GM23338 (cell line): Measurements from ENCODE around the gene GAL3ST1. TPM values are rescaled to one million over a fixed set of nuclear protein-coding genes. Genes with fewer than 3 reads are reported as not detected.

Experiments used
- ATAC-seq: fragments of 200-7000 bp; cut with Tn5 transposase; 3 replicates; pipeline ENCODE4 v1.9.1; 2020
- DNase-seq: peaks from one replicate; pipeline ENCODE4 v3.0.0-alpha.2; 2015; ENCODE audit warnings: low spot score
- H2AFZ ChIP-seq: fragments of 200-600 bp; sonication (generic); 2 replicates; pipeline ENCODE4 v1.8.0; 2016; ENCODE audit warnings: antibody characterized with exemption, mild to moderate bottlenecking, moderate library complexity
- H3F3A ChIP-seq: fragments of 200-600 bp; sonication (generic); replicated peaks from 2 replicates; pipeline ENCODE4 v1.8.0; 2017; ENCODE audit warnings: antibody characterized with exemption, mixed run types, low read depth
- H3K27ac ChIP-seq: fragments of 200-600 bp; sonication (generic); 2 replicates; pipeline ENCODE4 v1.6.1; 2016; ENCODE audit warnings: low read depth
- H3K27me3 ChIP-seq: fragments of 200-600 bp; sonication (generic); 2 replicates; pipeline ENCODE4 v1.8.0; 2016; ENCODE audit warnings: mild to moderate bottlenecking, mixed run types, moderate library complexity; ENCODE audit not compliant: insufficient read depth
- H3K36me3 ChIP-seq: fragments of 200-600 bp; sonication (generic); 2 replicates; pipeline ENCODE4 v1.8.0; 2016; ENCODE audit warnings: mild to moderate bottlenecking; ENCODE audit not compliant: insufficient read depth
- H3K4me1 ChIP-seq: fragments of 200-600 bp; sonication (generic); 2 replicates; pipeline ENCODE4 v1.8.0; 2016; ENCODE audit warnings: mild to moderate bottlenecking, moderate library complexity; ENCODE audit not compliant: insufficient read depth
- H3K4me2 ChIP-seq: fragments of 200-600 bp; sonication (generic); 2 replicates; pipeline ENCODE4 v1.7.1; 2017; ENCODE audit warnings: mixed run types
- H3K4me3 ChIP-seq: fragments of 200-600 bp; sonication (generic); 2 replicates; pipeline ENCODE4 v1.6.1; 2016; ENCODE audit warnings: mixed run types
- H3K79me2 ChIP-seq: fragments of 200-600 bp; sonication (generic); replicated peaks from 2 replicates; pipeline ENCODE4 v1.8.0; 2017; ENCODE audit warnings: mild to moderate bottlenecking; ENCODE audit not compliant: insufficient read depth
- H3K9me2 ChIP-seq: fragments of 200-600 bp; sonication (generic); 2 replicates; pipeline ENCODE4 v1.8.0; 2017; ENCODE audit not compliant: insufficient read depth
- H4K20me1 ChIP-seq: fragments of 200-600 bp; sonication (generic); replicated peaks from 2 replicates; pipeline ENCODE4 v1.8.0; 2017; ENCODE audit warnings: mild to moderate bottlenecking; ENCODE audit not compliant: insufficient read depth
- H3K27ac Mint-ChIP-seq: 2 replicates; pipeline ENCODE4 v1.8.0; 2020; ENCODE audit warnings: inconsistent platforms, mild to moderate bottlenecking, moderate library complexity, mixed read lengths
- H3K27me3 Mint-ChIP-seq: 3 replicates; pipeline ENCODE4 v1.8.0; 2022; ENCODE audit warnings: low read depth, mild to moderate bottlenecking, moderate library complexity, mixed read lengths, inconsistent platforms; ENCODE audit not compliant: insufficient read depth, poor library complexity
- H3K36me3 Mint-ChIP-seq: 3 replicates; pipeline ENCODE4 v1.8.0; 2021; ENCODE audit warnings: low read depth, mild to moderate bottlenecking, inconsistent platforms, moderate library complexity, mixed read lengths
- H3K4me1 Mint-ChIP-seq: 3 replicates; pipeline ENCODE4 v1.8.0; 2020; ENCODE audit warnings: mild to moderate bottlenecking, inconsistent platforms, mixed read lengths
- H3K4me3 Mint-ChIP-seq: 3 replicates; pipeline ENCODE4 v1.8.0; 2021; ENCODE audit warnings: moderate library complexity, mild to moderate bottlenecking, inconsistent platforms, mixed read lengths
- H3K9me3 Mint-ChIP-seq: 3 replicates; pipeline ENCODE4 v1.8.0; 2020; ENCODE audit warnings: moderate library complexity, mild to moderate bottlenecking, inconsistent platforms, mixed read lengths
- CREB1 ChIP-seq: fragments of 250-450 bp; sonication (Bioruptor Pico); IDR thresholded peaks from 2 replicates; pipeline ENCODE4 v1.5.0; 2020; ENCODE audit warnings: low read depth, mild to moderate bottlenecking, moderate library complexity
- CTCF ChIP-seq, 2 experiments: fragments of 200-600 bp in 1 of 2; sonication (generic) in 1 of 2; conservative IDR thresholded peaks; 2 replicates each; pipeline versions ENCODE4 v1.5.1 to v1.6.1; 2016 to 2017; ENCODE audit warnings: antibody characterized with exemption in 2 of 2, low read depth in 2 of 2, mild to moderate bottlenecking in 2 of 2, moderate library complexity in 1 of 2
- ETS1 ChIP-seq: IDR thresholded peaks from 2 replicates; pipeline ENCODE4 v1.6.1; 2016; ENCODE audit warnings: antibody characterized with exemption
- EZH2 ChIP-seq: fragments of 200-600 bp; sonication (generic); IDR thresholded peaks from one replicate; pipeline ENCODE4 v1.8.0; 2017; ENCODE audit warnings: antibody characterized with exemption, mild to moderate bottlenecking, low read depth; ENCODE audit not compliant: unreplicated experiment
- EZH2phosphoT487 ChIP-seq: fragments of 200-600 bp; sonication (generic); IDR thresholded peaks from one replicate; pipeline ENCODE4 v1.8.1; 2018; ENCODE audit warnings: antibody characterized with exemption; ENCODE audit not compliant: unreplicated experiment
- JUNB ChIP-seq: IDR thresholded peaks from one replicate; pipeline ENCODE4 v1.6.1; 2016; ENCODE audit warnings: antibody characterized with exemption; ENCODE audit not compliant: unreplicated experiment
- NANOG ChIP-seq: IDR thresholded peaks from 2 replicates; pipeline ENCODE4 v1.6.1; 2016; ENCODE audit warnings: antibody characterized with exemption, borderline replicate concordance
- POLR2AphosphoS5 ChIP-seq: IDR thresholded peaks from 2 replicates; pipeline ENCODE4 v1.6.1; 2016; ENCODE audit warnings: antibody characterized with exemption, low read depth
- REST ChIP-seq: IDR thresholded peaks from one replicate; pipeline ENCODE4 v1.6.1; 2018; ENCODE audit warnings: antibody characterized with exemption; ENCODE audit not compliant: unreplicated experiment
- STAT1 ChIP-seq: IDR thresholded peaks from one replicate; pipeline ENCODE4 v1.6.1; 2016; ENCODE audit warnings: antibody characterized with exemption; ENCODE audit not compliant: unreplicated experiment
- ZNF331 ChIP-seq: fragments of 250-450 bp; sonication (Bioruptor Pico); IDR thresholded peaks from 2 replicates; pipeline ENCODE4 v1.5.0; 2020; ENCODE audit warnings: low read depth, mild to moderate bottlenecking, moderate library complexity
- ZNF462 ChIP-seq: fragments of 250-450 bp; sonication (Bioruptor Pico); IDR thresholded peaks from 2 replicates; pipeline ENCODE4 v1.5.0; 2020; ENCODE audit warnings: mild to moderate bottlenecking, moderate library complexity
- polyA plus RNA-seq: library from polyadenylated mRNA; unstranded; fragments of >200 nt; fragmentation: Nextera tagmentation; extraction: Ambion mirVana; gene quantifications from 2 replicates; pipeline ENCODE4 v1.2.1, GENCODE V29; 2016
- total RNA-seq: library from RNA; depleted of rRNA; stranded (reverse); fragments of >200 nt; shearing (Covaris generic); gene quantifications from 2 replicates; pipeline ENCODE4 v1.2.3, GENCODE V29; 2014

The GAL3ST1 gene
- total and polyA plus RNA-seq, 2 experiments from 2014 or later: 8.2 to 13.3 TPM

DNA sequence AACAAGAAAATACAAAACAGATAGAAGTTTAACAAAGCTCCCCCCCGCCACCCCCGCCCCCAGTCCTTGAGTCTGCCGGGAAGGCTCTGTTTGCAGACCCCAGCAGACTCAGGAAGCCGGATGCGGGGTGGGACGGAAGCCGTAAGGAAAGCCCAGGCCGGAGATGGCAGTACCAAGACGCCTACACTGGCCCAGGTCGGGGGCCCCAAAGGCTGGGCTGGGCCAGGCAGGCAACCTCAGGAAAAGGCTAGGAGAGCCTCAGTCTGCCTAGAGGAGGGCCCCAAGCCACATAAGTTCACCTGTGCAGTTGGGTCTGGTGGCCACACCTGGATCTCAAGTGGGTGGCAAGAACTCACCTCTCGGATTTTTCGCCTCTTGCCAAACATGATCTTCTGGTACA is 4.0 kb upstream of the GAL3ST1 start (continued):
- TF ChIP-seq REST: no peak

DNA sequence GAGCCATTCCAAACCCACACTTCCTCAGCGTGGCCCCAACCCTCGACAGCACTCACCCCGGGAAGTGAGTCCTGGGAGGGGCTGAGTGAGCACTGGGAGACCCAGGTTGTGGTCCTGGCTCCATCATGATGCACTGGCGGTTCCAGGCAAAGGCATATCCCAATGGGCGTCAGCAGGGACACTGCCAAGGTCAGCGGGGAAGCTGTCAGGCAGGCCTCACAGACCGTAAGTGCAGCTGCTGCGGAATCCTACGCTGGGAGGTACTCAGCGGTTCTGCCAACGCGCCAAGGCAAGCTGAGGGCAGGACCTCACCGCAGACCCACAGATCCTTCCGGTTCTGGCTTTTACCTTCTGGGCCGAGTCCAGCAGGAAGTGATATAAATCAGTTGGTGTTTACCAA is 1.4 kb upstream of the GAL3ST1 start:
- no peaks in the 10 kb centered on the region for H3K27me3 ChIP-seq
- peaks cover 51% of the 10 kb centered on the region for H3K36me3 Mint-ChIP-seq
- no peak overlapping the region for H3K4me2 ChIP-seq
- H3K36me3 ChIP-seq: peaks cover 18% of the 10 kb centered on the region; the same call in 1 of the 2 replicates
- no peak overlapping the region for H3K27ac Mint-ChIP-seq
- H3F3A ChIP-seq: peaks cover 9% of the 10 kb centered on the region
- H2AFZ ChIP-seq: no peak overlapping the region
- DNase-seq: no peak
- H3K4me3 ChIP-seq: no peak overlapping the region
- no peaks in the 10 kb centered on the region for H3K9me3 Mint-ChIP-seq
- no peak overlapping the region for H3K4me3 Mint-ChIP-seq
- no peak for ATAC-seq
- H3K9me2 ChIP-seq: no peaks in the 10 kb centered on the region
- no peaks in the 10 kb centered on the region for H3K79me2 ChIP-seq
- peaks cover 14% of the 10 kb centered on the region for H3K27me3 Mint-ChIP-seq
- H3K4me1 Mint-ChIP-seq: peaks cover 19% of the 10 kb centered on the region
- H4K20me1 ChIP-seq: no peaks in the 10 kb centered on the region; the same call in 1 of the 2 replicates
- H3K27ac ChIP-seq: no peak overlapping the region
- peaks cover 9% of the 10 kb centered on the region; the same call in 1 of the 2 replicates for H3K4me1 ChIP-seq
- TF ChIP-seq NANOG: no peak
- TF ChIP-seq ETS1: no peak
- TF ChIP-seq STAT1: no peak
- no peak for TF ChIP-seq CREB1 (CRISPR knock-in tag)
- no peak for TF ChIP-seq POLR2AphosphoS5
- no peak for TF ChIP-seq ZNF331 (CRISPR knock-in tag)
- TF ChIP-seq EZH2: no peak
- TF ChIP-seq CTCF (conservative IDR thresholded peaks at IDR 0.05; ENCODE audit: low read depth in 2 of 2): no peak
- no peak for TF ChIP-seq JUNB
- no peak for TF ChIP-seq ZNF462 (CRISPR knock-in tag)
- no peak for TF ChIP-seq EZH2phosphoT487
